Transverse colon (tissue), 3 donors: Measurements from ENCODE around the gene BACH2.

Experiments used
- POLR2A ChIP-seq: fragments of 450-650 bp; IDR thresholded peaks from one replicate; pipeline ENCODE4 v1.6.1; 2016; ENCODE audit warnings: antibody characterized with exemption, mild to moderate bottlenecking, moderate library complexity
- TF ChIP-seq, protein P1 (sequence below), 5 experiments: fragments of 200-600 bp in 3 of 5; fragments of 450-650 bp in 2 of 5; sonication (generic) in 3 of 5; IDR thresholded peaks; 1 replicate in 2 of 5; 2 replicates in 3 of 5; pipeline ENCODE4 v1.5.1; 2016 to 2017; ENCODE audit warnings: antibody characterized with exemption in 5 of 5, inconsistent platforms in 3 of 5, mild to moderate bottlenecking in 2 of 5, moderate library complexity in 1 of 5

GRCh38 chr6:90216072-90216977 is 80.3 kb downstream of the BACH2 start:
- TF ChIP-seq, protein P1, sequence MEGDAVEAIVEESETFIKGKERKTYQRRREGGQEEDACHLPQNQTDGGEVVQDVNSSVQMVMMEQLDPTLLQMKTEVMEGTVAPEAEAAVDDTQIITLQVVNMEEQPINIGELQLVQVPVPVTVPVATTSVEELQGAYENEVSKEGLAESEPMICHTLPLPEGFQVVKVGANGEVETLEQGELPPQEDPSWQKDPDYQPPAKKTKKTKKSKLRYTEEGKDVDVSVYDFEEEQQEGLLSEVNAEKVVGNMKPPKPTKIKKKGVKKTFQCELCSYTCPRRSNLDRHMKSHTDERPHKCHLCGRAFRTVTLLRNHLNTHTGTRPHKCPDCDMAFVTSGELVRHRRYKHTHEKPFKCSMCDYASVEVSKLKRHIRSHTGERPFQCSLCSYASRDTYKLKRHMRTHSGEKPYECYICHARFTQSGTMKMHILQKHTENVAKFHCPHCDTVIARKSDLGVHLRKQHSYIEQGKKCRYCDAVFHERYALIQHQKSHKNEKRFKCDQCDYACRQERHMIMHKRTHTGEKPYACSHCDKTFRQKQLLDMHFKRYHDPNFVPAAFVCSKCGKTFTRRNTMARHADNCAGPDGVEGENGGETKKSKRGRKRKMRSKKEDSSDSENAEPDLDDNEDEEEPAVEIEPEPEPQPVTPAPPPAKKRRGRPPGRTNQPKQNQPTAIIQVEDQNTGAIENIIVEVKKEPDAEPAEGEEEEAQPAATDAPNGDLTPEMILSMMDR (IDR thresholded peaks at IDR 0.05) = no peak
- no peak for TF ChIP-seq POLR2A
